H1 (cell line): ENCODE results near the gene TNFSF11. TPM values are rescaled to one million over a fixed set of nuclear protein-coding genes. Genes with fewer than 3 reads are reported as not detected.

ENCODE experiments used
- CTCF ChIA-PET: fragments of 300-600 bp; sonication (Branson Sonifier 250); formaldehyde crosslinking; loops from one replicate; lab custom pipeline; 2021; ENCODE audit not compliant: partially characterized antibody; lab: Charles Lee
- POLR2A ChIA-PET: fragments of 300-600 bp; sonication (Branson Sonifier 250); formaldehyde crosslinking; loops from one replicate; lab custom pipeline; 2021; ENCODE audit warnings: inconsistent platforms; ENCODE audit not compliant: partially characterized antibody; lab: Charles Lee
- DNase-seq, 2 experiments: peaks; one replicate each; pipeline versions ENCODE4 v3.0.0 to v3.0.0-alpha.2; 2010 to 2022; ENCODE audit warnings: low spot score in 2 of 2, low read depth in 1 of 2, mixed read lengths in 1 of 2
- FAIRE-seq: peaks from 2 replicates; lab custom pipeline; 2011; peaks lifted over from hg19 to GRCh38; lab: Jason Lieb, UNC
- H2AFZ ChIP-seq: 2 replicates; pipeline ENCODE4 v1.8.1; 2012; ENCODE audit warnings: low read length, inconsistent platforms
- H2AK5ac ChIP-seq: 2 replicates; pipeline ENCODE4 v1.6.1; 2013; ENCODE audit warnings: low read depth, low read length
- H2BK120ac ChIP-seq: replicated peaks from 2 replicates; pipeline ENCODE3; 2013; ENCODE audit warnings: low read depth, low read length, inconsistent platforms
- H2BK12ac ChIP-seq: 2 replicates; pipeline ENCODE4 v1.6.1; 2013; ENCODE audit warnings: low read depth, low read length
- H2BK15ac ChIP-seq: 2 replicates; pipeline ENCODE4 v1.6.1; 2013; ENCODE audit warnings: low read length
- H2BK20ac ChIP-seq: 2 replicates; pipeline ENCODE4 v1.6.1; 2013; ENCODE audit warnings: low read length
- H2BK5ac ChIP-seq: 2 replicates; pipeline ENCODE4 v1.6.1; 2013; ENCODE audit warnings: low read depth, low read length
- H3K14ac ChIP-seq: 2 replicates; pipeline ENCODE4 v1.6.1; 2013; ENCODE audit warnings: inconsistent platforms; ENCODE audit not compliant: insufficient read length
- H3K18ac ChIP-seq: 2 replicates; pipeline ENCODE4 v1.6.1; 2013; ENCODE audit warnings: low read length; ENCODE audit errors: extremely low read depth
- H3K23ac ChIP-seq: 2 replicates; pipeline ENCODE4 v1.6.1; 2013; ENCODE audit warnings: inconsistent platforms; ENCODE audit not compliant: insufficient read length
- H3K23me2 ChIP-seq: 2 replicates; pipeline ENCODE4 v1.6.1; 2013; ENCODE audit warnings: low read depth, low read length
- H3K27ac ChIP-seq: 2 replicates; pipeline ENCODE4 v1.6.1; 2011; ENCODE audit warnings: low read depth, low read length, inconsistent platforms
- H3K27me3 ChIP-seq, 4 experiments: replicated peaks in 1 of 4; 1 replicate in 1 of 4; 2 replicates in 3 of 4; pipeline versions ENCODE4 v1.6.1 to v1.8.1; 2011 to 2013; ENCODE audit warnings: low read length in 3 of 4, mild to moderate bottlenecking in 3 of 4, inconsistent platforms in 2 of 4, mixed read lengths in 2 of 4, moderate library complexity in 1 of 4; ENCODE audit not compliant: control insufficient read depth in 3 of 4, insufficient read depth in 3 of 4; ENCODE audit errors: extremely low read depth in 1 of 4
- H3K36me3 ChIP-seq, 4 experiments: 2 replicates each; pipeline versions ENCODE4 v1.6.1 to v1.8.1; 2011 to 2013; ENCODE audit warnings: mild to moderate bottlenecking in 4 of 4, low read length in 3 of 4, moderate library complexity in 2 of 4, control low read depth in 1 of 4, inconsistent platforms in 1 of 4; ENCODE audit not compliant: insufficient read depth in 4 of 4, control insufficient read depth in 2 of 4
- H3K4ac ChIP-seq: replicated peaks from 2 replicates; pipeline ENCODE3; 2013; ENCODE audit warnings: low read length, low read depth, mixed read lengths, inconsistent platforms; ENCODE audit not compliant: insufficient read length
- H3K4me1 ChIP-seq, 4 experiments: replicated peaks in 1 of 4; 1 replicate in 1 of 4; 2 replicates in 3 of 4; pipeline versions ENCODE4 v1.6.1 to v1.8.1; 2011 to 2013; ENCODE audit warnings: low read length in 3 of 4, inconsistent platforms in 2 of 4, mixed read lengths in 1 of 4; ENCODE audit not compliant: insufficient read depth in 4 of 4, control insufficient read depth in 3 of 4
- H3K4me2 ChIP-seq, 2 experiments: 2 replicates each; pipeline versions ENCODE4 v1.6.1 to v1.8.1; 2011 to 2013; ENCODE audit warnings: low read depth in 2 of 2, low read length in 2 of 2, control low read depth in 1 of 2, inconsistent platforms in 1 of 2, mild to moderate bottlenecking in 1 of 2; ENCODE audit not compliant: insufficient read depth in 1 of 2
- H3K4me3 ChIP-seq, 4 experiments: fragments of 200-600, 300-600 bp in 1 of 4; sonication (generic), shearing (Covaris generic), sonication (Bioruptor Twin) in 1 of 4; 2 replicates each; pipeline versions ENCODE4 v1.5.1 to v1.8.1; 2011 to 2016; ENCODE audit warnings: low read length in 4 of 4, low read depth in 3 of 4, control low read depth in 2 of 4, inconsistent platforms in 2 of 4, mild to moderate bottlenecking in 2 of 4, mixed read lengths in 1 of 4, moderate library complexity in 1 of 4; ENCODE audit not compliant: insufficient read depth in 2 of 4; ENCODE audit errors: extremely low read depth in 1 of 4
- H3K56ac ChIP-seq: replicated peaks from 2 replicates; pipeline ENCODE3; 2013; ENCODE audit warnings: low read depth, mild to moderate bottlenecking, mixed read lengths, low read length, inconsistent platforms; ENCODE audit not compliant: insufficient read length
- H3K79me1 ChIP-seq: 2 replicates; pipeline ENCODE4 v1.6.1; 2013; ENCODE audit warnings: low read depth, low read length, control low read depth
- H3K79me2 ChIP-seq, 2 experiments: 2 replicates each; pipeline versions ENCODE4 v1.6.1 to v1.8.1; 2012 to 2013; ENCODE audit warnings: low read length in 2 of 2, mild to moderate bottlenecking in 2 of 2, inconsistent platforms in 1 of 2; ENCODE audit not compliant: insufficient read depth in 2 of 2, control insufficient read depth in 1 of 2
- H3K9ac ChIP-seq, 4 experiments: replicated peaks in 1 of 4; 1 replicate in 1 of 4; 2 replicates in 3 of 4; pipeline versions ENCODE4 v1.6.1 to v1.8.1; 2011 to 2013; ENCODE audit warnings: low read depth in 3 of 4, low read length in 3 of 4, control low read depth in 2 of 4, mild to moderate bottlenecking in 2 of 4, moderate library complexity in 2 of 4, inconsistent platforms in 1 of 4; ENCODE audit errors: extremely low read depth in 1 of 4
- H3K9me3 ChIP-seq, 2 experiments: 2 replicates each; pipeline versions ENCODE4 v1.6.1 to v1.8.1; 2012 to 2013; ENCODE audit warnings: mild to moderate bottlenecking in 2 of 2, moderate library complexity in 2 of 2, control low read depth in 1 of 2, inconsistent platforms in 1 of 2, low read depth in 1 of 2, low read length in 1 of 2, mixed read lengths in 1 of 2; ENCODE audit not compliant: insufficient read depth in 2 of 2
- H4K20me1 ChIP-seq, 2 experiments: replicated peaks in 1 of 2; 2 replicates each; pipeline versions ENCODE3 to v1.8.1; 2011 to 2013; ENCODE audit warnings: inconsistent platforms in 2 of 2, low read length in 2 of 2, mild to moderate bottlenecking in 1 of 2; ENCODE audit not compliant: insufficient read depth in 2 of 2, control insufficient read depth in 1 of 2
- H4K5ac ChIP-seq: 2 replicates; pipeline ENCODE4 v1.6.1; 2013; ENCODE audit warnings: low read length, low read depth, mixed read lengths, inconsistent platforms; ENCODE audit not compliant: insufficient read length
- H4K8ac ChIP-seq: 2 replicates; pipeline ENCODE4 v1.8.0; 2013; ENCODE audit warnings: mild to moderate bottlenecking, moderate library complexity, low read length, inconsistent platforms; ENCODE audit not compliant: insufficient read depth; ENCODE audit errors: extremely low read depth
- H4K91ac ChIP-seq: replicated peaks from 2 replicates; pipeline ENCODE3; 2013; ENCODE audit warnings: low read length, mixed read lengths, inconsistent platforms; ENCODE audit not compliant: insufficient read length
- BRCA1 ChIP-seq: IDR thresholded peaks from 2 replicates; pipeline ENCODE4 v1.6.1; 2012; ENCODE audit warnings: low read depth, low read length, improper control_type of control experiment
- EP300 ChIP-seq, 2 experiments: IDR thresholded peaks; 1 replicate in 1 of 2; 2 replicates in 1 of 2; pipeline ENCODE4 v1.6.1; 2011 to 2012; ENCODE audit warnings: low read depth in 2 of 2, low read length in 2 of 2, mild to moderate bottlenecking in 2 of 2, borderline replicate concordance in 1 of 2, inconsistent platforms in 1 of 2, moderate library complexity in 1 of 2
- HDAC2 ChIP-seq, 2 experiments: fragments of 300-600 bp in 1 of 2; sonication (generic) in 1 of 2; IDR thresholded peaks; 2 replicates each; pipeline ENCODE4 v1.6.1; 2011 to 2012; ENCODE audit warnings: low read depth in 2 of 2, low read length in 2 of 2, mild to moderate bottlenecking in 2 of 2, moderate library complexity in 2 of 2, borderline replicate concordance in 1 of 2, inconsistent platforms in 1 of 2
- KDM5A ChIP-seq: fragments of 200-600 bp; IDR thresholded peaks from 2 replicates; pipeline ENCODE4 v1.7.1; 2012; ENCODE audit warnings: mild to moderate bottlenecking, low read length, inconsistent platforms, mixed read lengths
- RFX5 ChIP-seq: IDR thresholded peaks from 2 replicates; pipeline ENCODE4 v1.6.1; 2011; ENCODE audit warnings: low read depth, low read length, improper control_type of control experiment, borderline replicate concordance
- SIN3A ChIP-seq, 2 experiments: IDR thresholded peaks in 1 of 2; conservative IDR thresholded peaks in 1 of 2; 2 replicates each; pipeline ENCODE4 v1.6.1; 2011 to 2012; ENCODE audit warnings: low read length in 2 of 2, improper control_type of control experiment in 1 of 2, low read depth in 1 of 2, mild to moderate bottlenecking in 1 of 2
- SIRT6 ChIP-seq: IDR thresholded peaks from one replicate; pipeline ENCODE4 v1.7.1; 2012; ENCODE audit warnings: low read length, inconsistent platforms
- SP4 ChIP-seq: IDR thresholded peaks from 2 replicates; pipeline ENCODE4 v1.6.1; 2012; ENCODE audit warnings: low read length, inconsistent platforms
- TAF1 ChIP-seq: IDR thresholded peaks from 2 replicates; pipeline ENCODE4 v1.6.1; 2011; ENCODE audit warnings: mild to moderate bottlenecking, low read depth, low read length
- WGBS, 2 experiments: shearing (Covaris generic) in 1 of 2; methylation state at CpG; one replicate each; pipeline versions ENCODE4 v1.1.6 to v1.1.7; 2013 to 2015; ENCODE audit warnings: low lambda C conversion rate in 2 of 2, mixed read lengths in 2 of 2, inconsistent platforms in 1 of 2, low coverage in 1 of 2, missing lambda C conversion rate in 1 of 2; ENCODE audit not compliant: insufficient replicate concordance in 2 of 2, insufficient coverage in 1 of 2, insufficient read length in 1 of 2; ENCODE audit errors: extremely low coverage in 1 of 2, missing lambda C conversion rate in 1 of 2; 5-methylcytosine and 5-hydroxymethylcytosine counted together
- polyA plus RNA-seq, 7 experiments: library from polyadenylated mRNA; depleted of rRNA in 3 of 7; stranded (reverse) in 5 of 7; unstranded in 2 of 7; fragments of >200 nt in 5 of 7; fragments of 200-250 nt in 2 of 7; gene quantifications; 1 replicate in 5 of 7; 2 replicates in 1 of 7; 4 replicates in 1 of 7; pipeline versions ENCODE4 v1.2.1 to v1.2.3, GENCODE V29; 2011 to 2013; ENCODE audit warnings: missing spikeins in 2 of 7, mixed read lengths in 2 of 7
- total RNA-seq: library from RNA; stranded (reverse); fragmentation: NEBNext Ultra II Directional; extraction: Animal tissue kit (Norgen Biotek cat#: 25700); gene quantifications from 2 replicates; pipeline ENCODE4 v1.2.1, GENCODE V29; 2021
- TF ChIP-seq, protein P1 (sequence below): IDR thresholded peaks from 2 replicates; pipeline ENCODE4 v1.6.1; 2012; ENCODE audit warnings: low read length, inconsistent platforms

The TNFSF11 gene
- total and polyA plus RNA-seq, 2 of the 8 experiments (the other 6 are each of a cell fraction or from before 2014, with no cell fraction given): 9.3 to 12.0 TPM

DNA sequence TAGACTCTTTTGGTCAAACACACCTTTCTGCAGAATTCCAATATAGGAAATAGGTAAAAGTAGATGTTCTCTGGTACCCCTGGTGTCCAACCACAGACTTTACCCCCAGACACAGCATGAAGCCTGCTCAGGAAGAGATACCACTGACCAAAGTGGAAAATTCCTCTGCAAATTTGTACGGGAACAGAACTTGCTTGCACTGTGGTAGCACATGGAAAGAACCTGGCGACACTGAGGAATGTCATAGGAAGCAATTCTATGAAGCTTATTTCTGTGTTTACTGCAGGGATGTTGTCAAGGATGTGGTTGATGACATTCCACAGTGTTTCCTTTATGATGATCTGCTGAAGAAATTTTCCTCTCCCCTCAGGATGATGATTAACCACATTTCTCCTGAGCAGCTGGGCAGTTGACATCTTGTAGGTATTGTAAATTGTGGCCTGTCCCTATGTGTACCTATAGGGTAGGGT, 48.9 kb upstream of the TNFSF11 start:
- no peaks in the 10 kb centered on the region for H3K9me3 ChIP-seq
- H3K14ac ChIP-seq: no peak overlapping the region
- H4K91ac ChIP-seq: no peak overlapping the region
- H3K23me2 ChIP-seq: no peaks in the 10 kb centered on the region
- no peak overlapping the region for H3K23ac ChIP-seq
- no peak overlapping the region for H2AFZ ChIP-seq
- H4K5ac ChIP-seq: no peak overlapping the region
- no peaks in the 10 kb centered on the region for H4K20me1 ChIP-seq
- H3K27ac ChIP-seq: no peak overlapping the region
- H2BK12ac ChIP-seq: no peak overlapping the region
- no peak overlapping the region for H4K8ac ChIP-seq
- H2BK120ac ChIP-seq: no peak overlapping the region
- DNase-seq (no peak), FAIRE-seq (no peak)
- no peaks in the 10 kb centered on the region for H3K27me3 ChIP-seq
- no peaks in the 10 kb centered on the region for H3K79me2 ChIP-seq
- no peaks in the 10 kb centered on the region for H3K79me1 ChIP-seq
- no peak overlapping the region for H3K18ac ChIP-seq
- TF ChIP-seq, protein P1, sequence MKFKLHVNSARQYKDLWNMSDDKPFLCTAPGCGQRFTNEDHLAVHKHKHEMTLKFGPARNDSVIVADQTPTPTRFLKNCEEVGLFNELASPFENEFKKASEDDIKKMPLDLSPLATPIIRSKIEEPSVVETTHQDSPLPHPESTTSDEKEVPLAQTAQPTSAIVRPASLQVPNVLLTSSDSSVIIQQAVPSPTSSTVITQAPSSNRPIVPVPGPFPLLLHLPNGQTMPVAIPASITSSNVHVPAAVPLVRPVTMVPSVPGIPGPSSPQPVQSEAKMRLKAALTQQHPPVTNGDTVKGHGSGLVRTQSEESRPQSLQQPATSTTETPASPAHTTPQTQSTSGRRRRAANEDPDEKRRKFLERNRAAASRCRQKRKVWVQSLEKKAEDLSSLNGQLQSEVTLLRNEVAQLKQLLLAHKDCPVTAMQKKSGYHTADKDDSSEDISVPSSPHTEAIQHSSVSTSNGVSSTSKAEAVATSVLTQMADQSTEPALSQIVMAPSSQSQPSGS: no peak
- TF ChIP-seq EP300 (IDR thresholded peaks at IDR 0.05; ENCODE audit: borderline replicate concordance in 1 of 2, low read depth in 2 of 2, low read length in 2 of 2) (no peak), SP4 (no peak), HDAC2 (IDR thresholded peaks at IDR 0.05; ENCODE audit: borderline replicate concordance in 1 of 2, low read depth in 2 of 2, low read length in 2 of 2) (no peak), SIN3A (conservative IDR thresholded peaks at IDR 0.05 in 1 of 2, IDR thresholded peaks at IDR 0.05 in 1 of 2; ENCODE audit: low read depth in 1 of 2, low read length in 2 of 2) (no peak), SIRT6 (no peak), TAF1 (no peak), RFX5 (no peak), BRCA1 (no peak), KDM5A (no peak)
- H2BK15ac ChIP-seq: no peak overlapping the region
- H3K56ac ChIP-seq: no peak overlapping the region
- H3K9ac ChIP-seq: no peak overlapping the region
- POLR2A ChIA-PET: no interaction called here
- H2BK20ac ChIP-seq: no peak overlapping the region
- H2AK5ac ChIP-seq: no peak overlapping the region
- H3K4ac ChIP-seq: no peak overlapping the region
- no peaks in the 10 kb centered on the region for H3K4me1 ChIP-seq
- H2BK5ac ChIP-seq: no peak overlapping the region
- no peak overlapping the region for H3K4me2 ChIP-seq
- CTCF ChIA-PET: interaction anchor here (0.7 kb wide), 1 partner anchor 10 kb away, joined by 3 read pairs; no protein-coding TSS in a partner anchor
- H3K4me3 ChIP-seq: no peak overlapping the region
- H3K36me3 ChIP-seq: no peaks in the 10 kb centered on the region
- WGBS, 2 experiments: 92% methylated on average over 2 of the region's 2 CpGs; no CpG with 5 or more reads in 1 of the 2 experiments
